GF-D8 (cell line): Measurements from ENCODE around the gene C2orf42.
"Not testable (repeated sequence)": the region's sequence is repeated elsewhere in the genome, so short reads cannot be mapped to it uniquely, and the experiment has no call there.

Source experiments
- DNase-seq: peaks from one replicate; lab custom pipeline; 2025; lab: John Stamatoyannopoulos, UW

The C2orf42 gene

GRCh38 chr2:70190418-70191243 is at the start of gene C2orf42:
TSS of gene C2orf42 (minus strand) at chr2:70191019. CDS start at chr2:70181985, 9,034 bp downstream.
- DNase-seq = peak; percentile 95

GRCh38 chr2:70240599-70240998 is 49.8 kb upstream of the C2orf42 start:
- no peak for DNase-seq

- DNase-seq = no peak
Measured at GRCh38 chr2:70233926-70234325, 43.1 kb upstream of the C2orf42 start.

GRCh38 chr2:70226781-70227180 is 36.0 kb upstream of the C2orf42 start:
- no peak for DNase-seq

GRCh38 chr2:70223305-70223704 is 32.5 kb upstream of the C2orf42 start:
- DNase-seq = not testable (repeated sequence)

GRCh38 chr2:70214953-70215549 is 24.2 kb upstream of the C2orf42 start:
- DNase-seq = no peak

- no peak for DNase-seq
Measured at GRCh38 chr2:70214365-70214764, 23.5 kb upstream of the C2orf42 start.

GRCh38 chr2:70212298-70212932 is 21.6 kb upstream of the C2orf42 start:
- no peak for DNase-seq

- no peak for DNase-seq
Measured at GRCh38 chr2:70211595-70211994, 20.8 kb upstream of the C2orf42 start.

GRCh38 chr2:70204452-70204851 is 13.6 kb upstream of the C2orf42 start:
- no peak for DNase-seq

GRCh38 chr2:70203086-70203485 is 12.3 kb upstream of the C2orf42 start:
- no peak for DNase-seq

- no peak for DNase-seq
Measured at GRCh38 chr2:70202236-70202806, 11.5 kb upstream of the C2orf42 start.

GRCh38 chr2:70201831-70202230 is 11.0 kb upstream of the C2orf42 start:
- no peak for DNase-seq

GRCh38 chr2:70201225-70201768 is 10.5 kb upstream of the C2orf42 start:
- no peak for DNase-seq

- peak; percentile 15 for DNase-seq
Measured at GRCh38 chr2:70199320-70199864, 8.6 kb upstream of the C2orf42 start.

GRCh38 chr2:70192516-70192915 is 1.7 kb upstream of the C2orf42 start:
- DNase-seq = no peak

GRCh38 chr2:70191244-70191735 is 471 bp upstream of the C2orf42 start:
- no peak for DNase-seq

GRCh38 chr2:70188460-70188859 is 2.4 kb downstream of the C2orf42 start:
- no peak for DNase-seq

- not testable (repeated sequence) for DNase-seq
Measured at GRCh38 chr2:70187170-70187569, 3.6 kb downstream of the C2orf42 start.

GRCh38 chr2:70182689-70183088 is 8.1 kb downstream of the C2orf42 start:
- DNase-seq = no peak

GRCh38 chr2:70181363-70181956 is 9.4 kb downstream of the C2orf42 start:
- DNase-seq = peak; percentile 82
